EL (cell line): Measurements from ENCODE around the gene HSPA4L.

ENCODE experiments used
- DNase-seq: peaks from one replicate; pipeline ENCODE4 v3.0.0-alpha.2; 2016

HSPA4L gene

GRCh38 chr4:127782275-127783025 lies at the start of gene HSPA4L:
TSS of gene HSPA4L (plus strand) at chr4:127782322. CDS start at chr4:127782551, 229 bp downstream.
- peak; percentile 41 for DNase-seq

GRCh38 chr4:127732623-127733328 lies 49.3 kb upstream of the HSPA4L start:
- peak; percentile 51 for DNase-seq

- DNase-seq: no peak
These were observed 47.1 kb upstream of the HSPA4L start for GRCh38 chr4:127734976-127735375.

- DNase-seq: no peak
These were observed 44.8 kb upstream of the HSPA4L start for GRCh38 chr4:127737295-127737694.

- no peak for DNase-seq
These were observed 40.9 kb upstream of the HSPA4L start for GRCh38 chr4:127741247-127741646.

GRCh38 chr4:127747883-127748282 lies 34.2 kb upstream of the HSPA4L start:
- no peak for DNase-seq

- no peak for DNase-seq
These were observed 33.2 kb upstream of the HSPA4L start for GRCh38 chr4:127748957-127749356.

GRCh38 chr4:127756906-127757305 lies 25.2 kb upstream of the HSPA4L start:
- DNase-seq: no peak

GRCh38 chr4:127759228-127759820 lies 22.8 kb upstream of the HSPA4L start:
- no peak for DNase-seq

GRCh38 chr4:127759893-127760292 lies 22.2 kb upstream of the HSPA4L start:
- DNase-seq: peak; percentile 5

GRCh38 chr4:127771535-127772275 lies 10.4 kb upstream of the HSPA4L start:
- no peak for DNase-seq

GRCh38 chr4:127772769-127773671 lies 9.1 kb upstream of the HSPA4L start:
- DNase-seq: no peak

- DNase-seq: no peak
These were observed 6.3 kb upstream of the HSPA4L start for GRCh38 chr4:127775843-127776242.

- no peak for DNase-seq
These were observed 5.5 kb upstream of the HSPA4L start for GRCh38 chr4:127776620-127777019.

- DNase-seq: no peak
These were observed 4.6 kb upstream of the HSPA4L start for GRCh38 chr4:127777487-127777886.

GRCh38 chr4:127778102-127778501 lies 4.0 kb upstream of the HSPA4L start:
- DNase-seq: no peak

GRCh38 chr4:127780598-127780997 lies 1.5 kb upstream of the HSPA4L start:
- DNase-seq: no peak

GRCh38 chr4:127781300-127782024 lies 660 bp upstream of the HSPA4L start:
- no peak for DNase-seq

GRCh38 chr4:127782025-127782274 lies 172 bp upstream of the HSPA4L start:
- peak; percentile 88 for DNase-seq

GRCh38 chr4:127783026-127783769 lies 1.1 kb downstream of the HSPA4L start:
- peak; percentile 53 for DNase-seq
